ENCODE results near the gene PHF12.

The PHF12 gene

DNA sequence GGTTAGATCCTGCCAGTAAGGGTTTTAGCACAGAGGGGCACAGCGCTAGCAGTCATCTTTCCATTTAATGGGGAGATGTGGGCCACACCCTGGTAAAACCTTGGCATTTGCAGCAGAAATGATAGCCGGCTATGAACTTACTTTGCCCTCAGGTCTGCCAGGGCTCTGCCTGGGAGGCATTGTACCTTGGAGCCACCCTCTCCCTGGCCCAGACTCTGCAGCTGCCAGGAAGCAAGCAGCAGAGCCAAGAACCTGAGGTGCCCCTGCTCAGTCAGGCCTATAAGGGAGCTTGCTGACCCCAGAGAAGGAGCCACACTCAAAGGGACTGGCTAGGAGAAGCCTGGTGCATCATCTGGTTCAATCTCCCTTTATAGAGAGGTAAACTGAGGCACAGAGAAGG is 23.7 kb upstream of the PHF12 start:
- no peak for DNase-seq (ENCODE audit: low spot score)

DNA sequence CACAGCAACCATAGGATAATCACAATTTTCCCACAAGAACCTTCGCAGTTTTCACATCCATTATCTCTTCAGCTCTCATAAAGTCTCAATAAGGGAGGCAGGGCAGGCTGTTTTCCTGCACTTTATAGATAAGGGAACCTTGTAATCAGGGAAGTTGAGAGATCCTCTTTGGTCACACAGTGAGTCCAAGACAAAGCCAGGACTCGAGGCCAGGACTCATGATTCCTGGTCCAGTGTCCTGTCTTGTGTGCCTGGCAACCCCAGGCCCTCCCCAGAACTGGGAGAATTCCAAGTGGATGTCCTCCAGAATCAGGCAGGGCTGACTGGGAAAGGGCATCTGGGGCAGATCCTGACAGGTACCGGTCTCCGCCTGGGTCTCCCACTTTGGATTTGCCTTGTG is 23.1 kb upstream of the PHF12 start:
- no peak for DNase-seq (ENCODE audit: low spot score)

DNA sequence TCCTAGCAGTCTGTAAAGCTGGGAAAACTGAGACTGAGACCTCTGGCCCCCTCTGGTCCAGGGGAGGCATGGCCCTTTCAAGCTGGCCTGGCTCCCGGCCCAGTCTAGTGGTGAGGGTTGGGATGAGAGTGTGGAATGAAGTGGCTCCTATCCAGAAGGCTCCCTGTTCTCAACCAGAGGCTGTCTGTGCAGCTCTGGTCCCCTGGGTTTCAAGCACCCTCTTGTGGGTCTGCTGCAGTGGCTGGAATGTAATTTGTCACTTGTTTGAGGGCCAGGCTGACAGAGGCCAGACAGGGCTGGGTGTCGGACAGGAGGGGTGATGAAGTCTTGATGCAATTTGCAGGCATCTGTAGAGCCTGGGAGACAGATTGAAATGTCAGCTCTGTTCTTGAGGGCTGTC is 22.1 kb upstream of the PHF12 start:
- no peak for DNase-seq (ENCODE audit: low spot score)

DNA sequence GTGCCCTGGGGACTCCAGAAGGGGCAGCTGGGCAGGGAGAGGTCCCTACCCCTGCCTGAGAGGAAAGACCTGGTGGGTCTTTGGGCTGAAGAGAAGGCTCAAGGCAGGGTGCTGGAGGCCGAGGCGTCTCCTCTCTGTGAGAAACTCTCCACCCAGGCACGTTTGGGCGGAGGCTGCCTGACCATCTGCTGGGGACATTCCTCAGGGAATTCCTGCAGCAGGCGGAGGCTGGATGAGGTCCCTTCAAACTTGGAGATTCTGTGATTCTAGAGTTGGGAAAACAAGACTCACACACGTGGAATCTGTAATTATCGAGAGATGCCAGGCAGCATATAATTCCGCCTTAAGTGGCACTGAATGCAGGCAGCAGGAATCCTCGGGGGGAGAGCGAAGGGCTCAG is 21.1 kb upstream of the PHF12 start:
- DNase-seq (ENCODE audit: low spot score) = no peak

DNA sequence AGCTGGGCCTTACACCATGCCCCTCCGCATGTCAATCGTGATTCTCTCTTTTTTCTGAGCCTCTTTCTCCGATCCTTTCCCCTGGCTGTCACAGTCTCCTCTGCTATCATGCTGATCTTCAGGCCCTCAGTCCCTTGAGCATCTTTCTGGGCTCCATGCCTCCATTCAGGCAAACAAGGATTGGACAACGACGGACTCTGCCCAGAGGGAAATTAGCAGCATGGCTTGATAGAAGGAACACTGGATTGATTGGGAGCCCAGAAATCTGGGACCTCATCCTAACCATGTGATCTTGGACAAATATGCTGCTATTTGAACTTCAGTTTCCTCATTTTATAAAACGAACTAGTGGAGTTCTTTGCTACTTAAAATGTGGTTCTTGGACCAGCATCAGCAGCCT is 19.6 kb upstream of the PHF12 start:
- no peak for DNase-seq (ENCODE audit: low spot score)

DNA sequence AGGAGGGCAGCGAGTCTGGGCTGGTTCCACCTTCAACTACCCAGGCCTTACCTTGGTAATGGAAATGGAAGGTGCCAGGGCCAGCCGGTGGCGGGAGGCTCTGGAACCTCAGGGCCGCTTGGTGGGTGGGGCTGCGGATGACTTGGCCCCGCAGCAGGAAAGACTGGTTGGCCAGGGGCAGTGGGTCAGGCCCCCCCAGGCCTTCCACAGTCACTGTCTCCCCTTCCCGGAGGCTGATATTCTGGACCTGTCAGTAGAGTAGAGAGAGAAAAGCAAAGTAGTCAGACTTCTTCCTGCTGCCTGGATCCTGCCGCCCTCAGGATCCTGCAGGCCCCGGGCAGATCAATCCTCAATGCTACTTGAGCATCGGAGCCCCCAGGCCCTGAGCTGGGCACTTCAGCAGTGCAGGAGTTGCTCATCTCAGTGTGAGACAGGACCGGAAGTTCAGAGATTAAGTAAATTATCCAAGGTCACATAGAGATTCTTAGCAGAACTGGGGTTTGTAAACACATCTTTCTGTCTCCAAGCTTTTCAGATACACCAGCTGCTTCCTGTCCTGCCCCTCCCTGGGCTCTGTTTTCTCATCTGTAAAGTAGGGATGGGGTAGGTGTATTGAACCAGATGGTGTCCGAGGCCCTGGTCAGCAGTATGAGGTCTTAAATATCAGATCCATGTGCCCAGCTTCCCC is 18.5 kb upstream of the PHF12 start:
- DNase-seq (ENCODE audit: low spot score) = no peak

DNA sequence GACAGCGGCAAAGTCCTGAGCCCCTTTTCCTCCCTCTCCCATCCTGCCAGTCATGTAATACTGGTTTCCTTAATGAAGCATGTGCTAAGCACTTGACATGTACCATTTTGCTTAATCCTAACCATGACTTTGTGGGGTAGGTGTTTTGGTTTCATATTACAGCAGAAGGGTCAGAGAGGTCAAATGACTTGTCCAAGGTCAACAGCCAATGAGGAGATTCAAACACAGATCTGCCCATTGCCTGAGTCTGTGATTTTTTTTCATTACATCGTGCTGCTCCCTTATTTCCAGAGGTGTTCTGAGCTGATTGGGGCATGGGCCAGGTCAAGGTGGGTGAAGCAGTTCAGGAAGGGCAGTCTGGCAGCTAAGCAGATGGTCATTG is 17.6 kb upstream of the PHF12 start:
- DNase-seq (ENCODE audit: low spot score) = no peak

DNA sequence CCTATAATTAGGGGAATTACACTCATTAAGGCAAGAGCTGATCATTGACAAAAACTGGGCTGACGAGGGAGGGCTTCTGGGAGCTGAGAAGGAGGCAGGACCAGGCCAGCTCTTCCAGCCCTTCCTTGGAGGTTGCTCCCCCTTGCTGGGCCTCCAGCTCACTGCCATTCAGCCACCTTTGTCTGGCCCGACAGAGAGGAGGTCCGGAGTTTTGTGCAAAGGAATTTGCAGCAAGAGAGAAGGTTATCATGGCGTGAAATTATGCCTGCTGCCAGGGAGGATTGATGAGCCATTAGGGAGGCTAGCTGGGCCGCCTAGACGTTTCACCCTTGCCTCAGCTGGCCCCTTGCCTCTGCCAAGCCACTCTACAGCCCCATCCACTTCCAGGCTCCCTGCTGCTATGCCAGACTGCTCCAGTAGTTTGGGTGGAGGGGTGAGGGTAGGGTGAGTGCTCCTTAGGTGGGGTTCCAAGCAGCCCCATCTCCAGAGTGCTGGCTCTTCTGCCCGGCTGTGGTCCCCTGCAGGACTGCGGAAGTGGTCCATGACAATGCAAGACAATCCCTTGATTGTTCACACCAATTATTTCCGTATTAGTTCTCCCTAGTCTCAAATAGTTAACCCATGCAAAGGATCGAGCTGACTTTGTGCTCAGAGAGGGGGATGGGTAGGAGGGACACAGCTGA is 17.1 kb upstream of the PHF12 start:
- no peak for DNase-seq (ENCODE audit: low spot score)

DNA sequence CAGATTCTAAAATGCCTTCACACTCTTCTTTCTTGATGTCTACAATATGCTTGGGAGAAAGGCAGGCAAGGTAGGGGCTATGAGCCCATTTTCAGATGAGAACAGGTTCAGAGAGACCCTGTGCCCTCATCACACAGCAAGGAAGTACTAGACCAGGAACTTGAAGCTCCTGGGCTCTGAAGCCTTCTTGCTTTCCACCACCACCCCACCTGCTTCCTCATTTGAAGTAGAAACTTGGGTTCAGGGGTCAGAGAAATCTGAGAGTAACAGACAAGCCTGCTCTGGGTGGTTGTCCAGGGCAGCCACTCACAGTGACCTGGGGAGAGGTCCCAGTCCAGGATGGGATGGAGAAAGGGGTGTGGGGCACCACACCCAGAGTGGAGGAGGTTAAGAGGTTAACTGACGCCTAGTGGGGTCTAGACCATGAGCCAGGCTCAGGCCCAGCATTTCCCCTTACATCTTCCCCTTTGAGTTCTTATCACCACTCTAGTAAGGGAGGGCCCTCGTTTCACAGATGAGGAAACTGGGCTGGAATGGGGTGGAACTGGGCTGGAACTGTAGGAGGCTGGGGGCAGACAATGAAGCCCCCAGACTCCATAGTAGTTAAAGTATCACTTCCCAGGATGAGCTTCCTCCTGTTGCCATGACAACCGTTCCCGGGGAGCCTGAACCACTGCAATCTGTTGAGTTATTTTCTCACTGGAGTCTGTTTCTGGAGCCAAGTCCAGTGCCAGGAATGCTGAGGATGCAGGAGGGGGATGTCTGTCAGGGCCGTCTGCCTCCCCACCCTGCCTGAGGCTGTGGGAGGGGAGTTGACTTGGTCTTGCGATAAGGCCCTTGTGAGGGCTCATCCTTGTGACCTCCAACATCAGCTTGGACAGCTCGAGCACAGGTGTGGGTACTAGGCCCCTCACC is 16.2 kb upstream of the PHF12 start:
- DNase-seq (ENCODE audit: low spot score) = no peak

DNA sequence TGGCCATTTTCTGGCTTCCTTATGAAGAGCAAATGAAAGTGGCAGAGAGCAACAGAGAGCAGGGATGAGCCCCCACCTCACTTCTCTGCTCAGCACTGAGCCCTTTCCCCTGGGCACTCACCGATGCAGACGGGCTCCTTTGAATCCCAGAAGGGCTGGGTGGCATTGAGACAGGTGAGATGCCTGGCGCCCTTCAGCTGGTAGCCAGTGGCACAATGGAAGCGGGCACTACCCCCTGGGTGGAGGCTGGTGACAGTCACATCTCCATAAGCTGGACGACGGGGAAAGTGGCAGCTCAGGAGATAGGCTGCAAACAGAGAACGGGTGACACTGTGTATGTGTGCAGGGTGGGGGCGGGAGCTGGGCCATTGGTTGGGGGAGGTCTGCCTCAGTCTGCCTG is 12.5 kb upstream of the PHF12 start:
- DNase-seq (ENCODE audit: low spot score) = no peak

DNA sequence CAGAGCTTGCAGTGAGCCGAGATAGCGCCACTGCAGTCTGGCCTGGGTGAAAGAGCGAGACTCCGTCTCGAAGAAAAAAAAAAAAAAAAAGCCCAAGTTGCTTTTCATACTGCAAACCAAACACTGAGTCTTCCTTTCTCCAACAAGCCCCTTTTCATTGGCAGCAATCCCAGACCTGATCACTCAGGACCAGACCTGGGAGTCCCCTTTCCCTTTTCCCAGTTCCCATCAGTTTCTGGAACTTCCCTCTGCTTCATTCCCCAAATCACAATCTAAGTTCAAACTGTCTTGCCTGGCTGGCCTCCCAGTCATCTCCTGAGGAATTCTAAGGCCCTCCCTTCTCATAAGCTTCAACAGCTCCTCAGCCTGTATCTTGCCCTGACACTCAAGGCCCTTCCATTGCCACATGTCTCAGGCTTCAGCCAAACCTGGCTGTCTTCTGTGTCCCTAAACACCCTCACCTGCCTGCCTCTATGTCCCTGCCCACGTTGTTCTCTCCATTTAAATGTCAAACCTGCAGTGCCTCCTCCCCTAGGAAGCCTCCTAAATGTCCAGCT is 11.8 kb upstream of the PHF12 start:
- DNase-seq (ENCODE audit: low spot score) = no peak

DNA sequence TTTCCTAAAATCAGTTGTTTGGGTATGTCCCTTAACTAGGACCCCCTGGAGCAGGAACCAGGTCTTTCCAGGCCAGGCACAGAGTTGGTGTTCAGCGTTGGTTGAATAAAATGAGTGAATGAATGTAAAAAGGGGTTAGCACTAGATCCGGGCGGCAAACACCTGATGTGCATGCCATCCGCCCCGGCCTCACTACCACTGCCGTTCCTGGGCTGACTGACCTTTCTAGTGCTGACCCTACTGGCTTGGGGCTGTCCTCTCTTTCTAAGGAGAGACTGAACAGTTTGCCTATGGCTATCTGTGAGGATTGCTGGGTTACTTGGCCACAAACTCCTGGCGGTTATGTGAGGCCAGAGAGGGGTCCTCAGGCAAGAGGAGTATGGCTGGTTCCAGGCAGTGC is 10.1 kb upstream of the PHF12 start:
- DNase-seq (ENCODE audit: low spot score) = no peak

DNA sequence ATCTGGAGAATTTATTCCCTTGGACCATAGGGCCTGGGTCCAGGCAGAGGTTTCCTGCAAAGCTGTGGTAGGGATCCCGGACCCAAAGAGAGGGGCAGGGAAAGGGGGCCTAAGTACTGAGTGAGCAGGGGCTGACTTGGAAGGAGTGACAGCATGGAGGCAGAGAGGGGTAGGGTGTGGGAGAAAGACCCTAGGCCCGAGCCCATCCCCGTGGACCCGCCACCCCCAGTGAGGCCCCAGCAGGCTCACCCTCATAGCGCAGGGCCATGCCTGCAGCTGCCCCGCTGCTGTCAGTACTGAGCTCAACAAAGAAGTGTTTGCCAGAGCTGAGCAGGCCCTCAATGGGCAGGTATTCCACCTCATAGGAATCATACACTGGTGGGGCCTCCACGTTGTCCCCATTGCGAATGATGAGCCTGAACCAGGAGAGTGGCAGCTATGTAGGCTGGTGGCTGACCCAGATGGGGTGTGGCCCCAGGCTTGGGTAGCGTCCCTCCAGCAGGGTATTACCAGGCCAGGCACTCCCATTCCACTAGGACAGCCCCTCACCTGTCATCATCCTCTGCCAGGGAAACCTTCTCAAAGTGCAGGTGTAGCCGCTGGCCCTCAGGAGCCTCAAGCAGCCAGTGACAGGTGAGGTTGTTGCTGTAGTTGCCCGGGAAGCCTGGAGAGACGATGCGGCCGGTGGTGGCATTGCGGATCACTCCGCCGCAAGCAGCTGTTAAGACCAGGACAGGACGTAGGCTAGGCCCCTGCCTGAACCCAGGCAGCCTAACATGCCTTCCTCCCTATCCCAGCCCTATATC is 9.1 kb upstream of the PHF12 start:
- DNase-seq (ENCODE audit: low spot score) = no peak

DNA sequence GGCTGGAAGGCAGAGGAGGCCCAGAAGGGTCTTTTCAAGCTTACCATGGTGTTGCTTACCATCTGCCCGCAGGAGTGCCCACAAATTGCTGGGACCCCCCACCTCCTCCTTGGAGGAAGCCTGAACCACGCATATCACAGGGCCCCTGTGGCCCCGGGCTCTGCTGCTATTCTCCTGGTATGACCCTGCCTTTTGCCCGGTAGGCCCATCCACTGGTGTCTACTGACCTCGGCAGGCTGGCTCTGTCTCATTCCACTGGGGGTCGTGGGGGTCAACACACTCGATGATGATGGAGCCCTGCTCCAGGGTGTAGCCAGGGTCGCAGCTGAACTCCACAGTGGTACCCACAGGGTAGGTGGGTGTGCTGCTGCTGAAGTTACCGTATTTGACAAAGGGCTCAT is 8.2 kb upstream of the PHF12 start:
- DNase-seq (ENCODE audit: low spot score) = no peak

DNA sequence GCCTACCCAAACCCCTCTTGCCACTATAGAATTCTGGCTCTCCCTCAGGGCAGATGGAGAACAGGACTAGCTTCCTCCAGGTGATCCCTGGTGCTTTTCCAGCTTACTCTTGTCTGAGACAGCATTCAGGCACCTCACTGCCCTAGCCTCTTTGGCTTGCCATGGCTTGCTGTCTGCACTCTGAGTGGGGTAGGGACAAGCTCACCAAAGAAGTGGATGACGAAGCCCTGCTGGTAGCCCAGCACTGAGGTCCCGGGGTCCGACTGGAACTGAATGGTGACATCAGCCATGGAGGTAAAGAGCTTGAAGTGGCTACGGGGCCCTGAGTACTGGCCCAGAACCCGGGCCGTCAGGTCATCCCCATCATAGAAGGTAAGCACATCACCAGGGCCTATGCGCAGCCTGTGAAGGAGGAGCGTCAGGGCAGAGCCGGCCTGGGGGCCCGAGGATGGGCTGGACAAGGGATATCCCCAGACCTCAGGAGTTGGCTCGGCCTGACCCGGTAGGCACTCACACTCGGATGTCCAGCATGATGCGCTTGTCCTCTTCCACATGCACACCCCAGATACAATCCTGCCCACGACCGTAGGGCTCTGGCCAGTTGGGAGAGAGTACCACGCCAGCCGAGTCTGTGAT is 7.6 kb upstream of the PHF12 start:
- DNase-seq (ENCODE audit: low spot score) = no peak

DNA sequence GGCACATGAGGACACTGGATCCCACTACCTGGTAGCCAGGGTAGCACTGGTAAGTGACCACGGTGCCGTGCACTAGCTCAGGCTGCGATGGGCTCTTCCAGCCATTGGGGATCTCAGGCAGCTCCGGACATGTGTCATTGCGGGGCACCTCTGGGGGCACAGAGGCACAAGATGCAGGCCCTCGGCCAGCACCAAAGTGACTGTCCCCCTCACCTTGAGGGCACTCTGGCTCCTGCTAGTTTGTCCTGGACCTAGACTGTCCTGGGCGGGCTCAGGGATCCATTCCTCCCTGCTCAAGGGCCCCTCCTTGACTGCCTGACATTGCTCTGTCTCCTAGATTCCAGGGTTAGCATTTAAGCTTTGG is 6.7 kb upstream of the PHF12 start:
- no peak for DNase-seq (ENCODE audit: low spot score)

DNA sequence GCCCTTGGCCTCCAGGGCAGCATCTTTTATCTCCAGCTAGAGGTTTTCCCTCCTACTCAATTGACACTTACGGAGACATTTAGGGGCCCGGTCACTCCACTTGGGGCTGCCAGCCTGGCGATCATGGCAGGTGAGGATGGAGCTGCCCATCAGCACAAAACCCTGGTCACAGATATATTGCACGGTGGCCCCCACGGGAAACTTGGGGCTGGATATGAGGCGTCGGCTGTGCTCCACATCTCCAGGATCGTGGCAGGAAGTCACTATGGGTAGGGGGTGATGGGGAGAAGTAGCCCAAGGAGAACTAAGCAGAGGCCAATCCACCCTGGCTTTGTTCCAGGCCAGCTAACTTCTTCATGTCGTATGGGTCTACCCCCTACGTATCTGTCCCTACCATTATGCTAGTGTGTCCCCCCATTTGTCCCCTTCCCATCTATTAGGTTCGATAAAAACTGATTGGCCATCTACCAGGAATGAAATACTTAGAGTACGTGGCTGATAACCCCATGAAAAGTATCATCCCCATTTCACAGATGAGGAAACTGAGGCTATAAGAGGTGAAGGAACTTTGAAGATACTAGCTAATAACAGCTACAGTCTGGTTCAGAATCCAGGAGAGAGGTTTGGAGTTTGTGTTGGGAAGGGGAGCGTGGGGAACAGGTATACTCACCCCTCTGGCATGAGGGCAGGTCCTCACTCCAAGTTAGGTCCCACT is 6.1 kb upstream of the PHF12 start:
- DNase-seq (ENCODE audit: low spot score) = no peak

DNA sequence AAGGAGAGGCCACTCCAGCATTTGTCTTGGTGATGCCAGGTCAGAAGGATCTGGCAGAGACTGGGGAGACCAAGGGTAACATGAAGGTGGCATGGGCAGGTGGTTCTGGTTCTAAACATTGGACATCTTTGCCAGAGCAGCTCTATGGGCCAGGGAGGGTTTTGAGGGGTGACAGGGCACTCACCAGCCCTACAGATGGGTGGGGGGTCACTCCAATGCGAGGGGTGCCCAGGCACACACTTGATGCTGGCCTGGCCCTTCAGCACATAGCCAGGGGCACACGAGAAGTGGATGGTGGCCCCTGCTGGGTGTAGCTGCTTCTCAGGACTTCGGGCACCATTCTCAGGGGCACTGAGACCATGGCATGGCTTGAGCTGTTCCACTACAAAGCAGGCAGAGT is 5.5 kb upstream of the PHF12 start:
- no peak for DNase-seq (ENCODE audit: low spot score)

DNA sequence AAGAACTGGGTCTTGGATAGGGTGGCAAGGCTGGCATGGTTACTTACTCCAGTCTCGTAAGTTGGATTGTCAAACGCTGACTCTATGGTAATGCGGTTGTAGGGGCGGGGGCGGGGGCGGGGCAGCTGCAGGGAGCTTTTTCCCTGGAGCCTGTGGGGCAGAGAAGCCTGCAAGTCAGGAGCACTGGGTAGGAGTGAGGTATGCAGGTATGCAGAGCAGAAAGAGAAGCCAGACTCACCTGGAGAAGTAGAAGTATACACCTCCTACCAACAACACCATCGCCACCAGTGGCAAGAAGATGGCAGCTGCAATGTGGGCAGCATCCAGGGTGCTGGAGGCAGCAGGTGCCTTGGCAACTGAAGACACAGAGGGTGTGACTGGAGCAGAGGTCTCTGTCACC is 4.8 kb upstream of the PHF12 start:
- DNase-seq (ENCODE audit: low spot score) = no peak

DNA sequence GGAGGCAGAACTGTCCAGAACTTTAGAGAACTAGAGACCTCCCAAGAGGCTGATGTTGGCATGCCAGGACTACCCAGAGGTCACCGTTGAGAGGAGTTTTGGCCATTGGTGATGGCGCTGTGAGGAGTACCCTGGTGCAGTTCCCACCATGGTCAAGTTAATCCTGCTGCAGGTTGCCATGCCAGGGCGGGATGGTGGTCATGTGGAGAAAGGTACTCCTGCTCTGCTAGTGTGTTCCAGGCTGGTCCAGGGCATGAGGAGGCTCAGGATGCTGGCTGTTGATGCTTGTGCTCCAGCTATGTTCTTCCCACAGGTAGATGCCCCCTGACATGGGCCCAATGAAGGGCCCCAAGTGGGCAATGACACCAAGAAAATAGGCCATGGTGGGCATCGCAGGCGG is 4.1 kb upstream of the PHF12 start:
- DNase-seq (ENCODE audit: low spot score) = no peak

DNA sequence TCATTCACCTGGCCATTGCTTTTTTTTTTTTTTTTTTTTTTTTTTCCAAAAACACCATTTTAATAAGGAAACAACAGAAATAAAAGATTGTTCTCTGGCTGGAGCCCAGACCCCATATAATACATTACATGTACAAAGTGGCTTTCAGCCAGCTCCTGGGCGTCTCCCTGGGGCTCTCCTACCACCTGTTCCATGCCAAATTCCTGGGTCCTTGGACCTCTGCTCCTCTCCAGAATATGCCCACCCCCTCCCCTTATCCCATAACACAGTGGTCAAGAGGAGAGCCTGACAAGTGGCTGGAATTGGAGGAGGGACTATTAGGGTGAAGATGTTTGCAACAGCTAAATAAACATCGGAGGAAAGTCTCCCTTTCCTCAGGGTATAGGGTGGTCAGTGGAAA is 3.6 kb upstream of the PHF12 start:
- no peak for DNase-seq (ENCODE audit: low spot score)

All from kidney capillary endothelial cell (primary cell).